ENCODE measurements around the gene LRMDA. TPM values are rescaled to one million over a fixed set of nuclear protein-coding genes. Genes with fewer than 3 reads are reported as not detected.

The LRMDA gene
- total and polyA plus RNA-seq, 10 of the 15 experiments (the other 5 are each of a cell fraction or from before 2014, with no cell fraction given), result 0.07 to 0.54 (median 0.29) TPM; not detected in 4

DNA sequence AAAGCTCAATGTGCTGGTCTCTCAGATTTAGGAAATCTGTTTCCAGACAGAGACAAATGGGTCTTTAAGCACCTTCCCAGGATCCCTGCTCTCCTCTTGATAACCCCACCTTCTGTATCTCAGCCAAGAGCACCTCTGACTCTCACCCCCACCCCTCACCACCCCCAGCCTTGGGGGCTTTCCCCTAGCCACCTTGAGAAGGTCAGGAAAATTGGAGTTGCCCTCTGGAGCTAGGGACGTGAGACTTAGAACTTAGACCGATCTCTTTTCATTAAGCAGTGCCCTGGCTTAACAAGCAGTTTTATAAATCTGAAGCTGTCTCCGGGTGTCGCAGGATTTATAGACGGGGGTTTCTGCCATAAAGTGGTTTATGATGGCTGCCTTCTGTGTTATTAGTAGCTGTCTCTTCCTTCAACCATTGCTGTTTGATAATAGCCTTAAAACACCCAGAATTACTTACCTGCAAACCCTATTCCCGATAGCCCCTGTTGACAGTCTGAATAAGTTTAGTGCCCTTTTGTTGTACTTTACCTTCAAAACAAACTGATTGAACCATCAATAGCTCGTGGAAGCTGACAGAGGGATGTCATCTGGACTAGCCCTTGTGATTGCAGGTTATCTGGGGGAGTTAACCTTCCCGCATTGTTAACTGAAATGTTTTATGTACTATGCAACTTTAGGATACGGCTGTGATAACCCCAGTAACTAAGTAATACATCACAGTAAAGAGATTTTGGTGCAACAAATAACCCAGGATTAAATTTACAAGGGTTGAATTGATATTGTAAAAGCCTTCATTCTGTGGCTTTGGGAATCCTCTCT, 621.5 kb downstream of the LRMDA start:
- H3K4me1 ChIP-seq (ENCODE audit: control insufficient read depth, insufficient read depth, low read length), result no peaks in the 10 kb centered on the region
- no peaks in the 10 kb centered on the region for H3K79me2 ChIP-seq (ENCODE audit: control insufficient read depth, insufficient read depth, low read length)
- WGBS (ENCODE audit: insufficient coverage, insufficient replicate concordance, low lambda C conversion rate, missing lambda C conversion rate), result 32% methylated on average over 9 of the region's 9 CpGs
- intact Hi-C loops (cut with micrococcal nuclease; ENCODE audit: unreplicated experiment), result no loop called here
- no peaks in the 10 kb centered on the region for H3K27me3 ChIP-seq (replicated peaks in 1 of 2; ENCODE audit: control insufficient read depth in 2 of 2, insufficient read depth in 2 of 2, low read length in 1 of 2)
- H4K20me1 ChIP-seq (ENCODE audit: control insufficient read depth, insufficient read depth), result no peaks in the 10 kb centered on the region
- CTCF ChIA-PET, result no interaction called here
- no TSS peak for BruUV-seq (replicated peaks)
- no peak for DNase-seq (ENCODE audit: low read depth, low spot score)
- no peak overlapping the region for H3K4me2 ChIP-seq (ENCODE audit: control insufficient read depth, insufficient read depth)
- no peaks in the 10 kb centered on the region for H3K36me3 ChIP-seq (ENCODE audit: control insufficient read depth in 2 of 2, insufficient read depth in 2 of 2, low read length in 1 of 2)
- H3K27ac ChIP-seq (ENCODE audit: control insufficient read depth, insufficient read depth), result no peak overlapping the region
- H3K4me3 ChIP-seq, result no peak overlapping the region
- in situ Hi-C loops (cut with MboI), result no loop called here
- RAD21 ChIA-PET (ENCODE audit: unreplicated experiment), result no interaction called here
- no peak overlapping the region for H3K9ac ChIP-seq (ENCODE audit: control insufficient read depth, insufficient read depth, low read length)
- POLR2A ChIA-PET, result interaction anchor here (1.3 kb wide), 1 partner anchor 35 kb away, joined by 3 read pairs; no protein-coding TSS in a partner anchor
- H2AFZ ChIP-seq (ENCODE audit: control insufficient read depth, low read depth, low read length), result no peak overlapping the region
- no peak for FAIRE-seq
- ATAC-seq, result no peak
- SMC1A ChIA-PET (ENCODE audit: uncharacterized antibody, unreplicated experiment), result no interaction called here
- TF ChIP-seq MXI1 (IDR thresholded peaks at IDR 0.05; ENCODE audit: low read depth, low read length), result no peak
- no peak for TF ChIP-seq NFYA (IDR thresholded peaks at IDR 0.05; ENCODE audit: borderline replicate concordance, low read depth, low read length)
- H3K9me3 ChIP-seq (replicated peaks; ENCODE audit: control insufficient read depth, insufficient read depth, low read length), result no peaks in the 10 kb centered on the region; the same call in 1 of the 3 replicates

DNA sequence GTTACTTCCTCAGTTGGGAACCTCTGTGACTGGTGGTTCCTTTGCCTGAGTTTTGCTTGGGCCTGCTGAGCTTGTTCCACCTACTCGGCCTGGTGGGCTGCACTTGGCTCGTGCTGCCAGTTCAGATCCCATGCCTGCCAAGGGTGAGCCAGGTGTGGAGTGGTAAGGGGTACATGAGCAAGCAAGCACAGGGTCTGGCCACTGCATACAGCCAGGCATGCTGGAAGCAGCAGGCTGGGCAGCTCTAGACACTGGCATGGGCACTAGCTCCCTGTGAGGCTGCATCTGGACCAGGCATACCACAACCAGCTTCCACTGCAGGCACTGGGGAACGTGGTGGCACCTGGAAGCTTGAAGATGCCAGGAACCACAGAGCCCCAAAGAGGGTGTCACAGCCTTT, 624.0 kb downstream of the LRMDA start:
- Histone ChIP-seq H3K36me3 (ENCODE audit: control insufficient read depth in 2 of 2, insufficient read depth in 2 of 2, low read length in 1 of 2) (no peaks in the 10 kb centered on the region), H3K79me2 (ENCODE audit: control insufficient read depth, insufficient read depth, low read length) (no peaks in the 10 kb centered on the region), H3K9ac (ENCODE audit: control insufficient read depth, insufficient read depth, low read length) (no peak overlapping the region), H2AFZ (ENCODE audit: control insufficient read depth, low read depth, low read length) (no peak overlapping the region), H3K27me3 (replicated peaks in 1 of 2; ENCODE audit: control insufficient read depth in 2 of 2, insufficient read depth in 2 of 2, low read length in 1 of 2) (no peaks in the 10 kb centered on the region), H3K9me3 (replicated peaks; ENCODE audit: control insufficient read depth, insufficient read depth, low read length) (no peaks in the 10 kb centered on the region; the same call in 1 of the 3 replicates), H3K4me1 (ENCODE audit: control insufficient read depth, insufficient read depth, low read length) (no peaks in the 10 kb centered on the region), H3K4me3 (no peak overlapping the region), H3K27ac (ENCODE audit: control insufficient read depth, insufficient read depth) (no peak overlapping the region), H4K20me1 (ENCODE audit: control insufficient read depth, insufficient read depth) (no peaks in the 10 kb centered on the region), H3K4me2 (ENCODE audit: control insufficient read depth, insufficient read depth) (no peak overlapping the region)
- TF ChIP-seq SP1 (IDR thresholded peaks at IDR 0.05; ENCODE audit: low read depth, low read length), result no peak
- no peak for TF ChIP-seq CBX3 (IDR thresholded peaks at IDR 0.05; ENCODE audit: borderline replicate concordance, low read depth)
- TF ChIP-seq, protein P1, sequence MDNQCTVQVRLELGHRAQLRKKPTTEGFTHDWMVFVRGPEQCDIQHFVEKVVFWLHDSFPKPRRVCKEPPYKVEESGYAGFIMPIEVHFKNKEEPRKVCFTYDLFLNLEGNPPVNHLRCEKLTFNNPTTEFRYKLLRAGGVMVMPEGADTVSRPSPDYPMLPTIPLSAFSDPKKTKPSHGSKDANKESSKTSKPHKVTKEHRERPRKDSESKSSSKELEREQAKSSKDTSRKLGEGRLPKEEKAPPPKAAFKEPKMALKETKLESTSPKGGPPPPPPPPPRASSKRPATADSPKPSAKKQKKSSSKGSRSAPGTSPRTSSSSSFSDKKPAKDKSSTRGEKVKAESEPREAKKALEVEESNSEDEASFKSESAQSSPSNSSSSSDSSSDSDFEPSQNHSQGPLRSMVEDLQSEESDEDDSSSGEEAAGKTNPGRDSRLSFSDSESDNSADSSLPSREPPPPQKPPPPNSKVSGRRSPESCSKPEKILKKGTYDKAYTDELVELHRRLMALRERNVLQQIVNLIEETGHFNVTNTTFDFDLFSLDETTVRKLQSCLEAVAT (IDR thresholded peaks at IDR 0.05), result no peak
- TF ChIP-seq ESRRA (IDR thresholded peaks at IDR 0.05; ENCODE audit: low read length), result no peak
- no peak for FAIRE-seq
- SMC1A ChIA-PET (ENCODE audit: uncharacterized antibody, unreplicated experiment), result no interaction called here
- RAD21 ChIA-PET (ENCODE audit: unreplicated experiment), result no interaction called here
- no peak for DNase-seq (ENCODE audit: low read depth, low spot score)
- POLR2A ChIA-PET, result no interaction called here
- CTCF ChIA-PET, result interaction anchor here (0.5 to 0.7 kb wide), 3 partner anchors 16 to 248 kb away, joined by 3 read pairs; no protein-coding TSS in a partner anchor
- in situ Hi-C loops (cut with MboI) (no loop called here), intact Hi-C loops (cut with micrococcal nuclease; ENCODE audit: unreplicated experiment) (no loop called here)
- no TSS peak for BruUV-seq (replicated peaks)
- no peak for ATAC-seq
- 0% methylated on average over 3 of the region's 3 CpGs for WGBS (ENCODE audit: insufficient coverage, insufficient replicate concordance, low lambda C conversion rate, missing lambda C conversion rate)

All from GM12878 (cell line).